Pancreas (tissue), 10 donors: Measurements from ENCODE around the gene GALNT7. TPM values are rescaled to one million over a fixed set of nuclear protein-coding genes. Genes with fewer than 3 reads are reported as not detected.

Experiments used
- ATAC-seq, 4 donors: fragments of 200-7000 bp; cut with Tn5 transposase; one replicate each; pipeline versions ENCODE4 v1.8.0 to v1.9.1; 2020; ENCODE audit warnings: mild to moderate bottlenecking in 4 of 4, moderate library complexity in 4 of 4
- DNase-seq, 6 donors: peaks; one replicate each; pipeline ENCODE4 v3.0.0-alpha.2; 2020
- FAIRE-seq: peaks from 2 replicates; lab custom pipeline; 2012; peaks lifted over from hg19 to GRCh38; lab: Jason Lieb, UNC
- H3K27ac ChIP-seq, 4 donors: fragments of 200-600 bp; sonication (generic); 1 replicate in 3 of 4; 2 replicates in 1 of 4; pipeline versions ENCODE4 v1.5.0 to v1.8.0; 2020
- H3K27me3 ChIP-seq, 4 donors: fragments of 200-600 bp; one replicate each; pipeline ENCODE4 v1.8.0; 2021
- H3K36me3 ChIP-seq, 3 donors: fragments of 200-600 bp; sonication (generic) in 1 of 3; one replicate each; pipeline versions ENCODE4 v1.5.0 to v1.8.0; 2020 to 2021
- H3K4me1 ChIP-seq, 3 donors: fragments of 200-600 bp; one replicate each; pipeline ENCODE4 v1.8.0; 2021
- H3K4me3 ChIP-seq, 4 donors: fragments of 200-600 bp; sonication (generic) in 2 of 4; one replicate each; pipeline versions ENCODE4 v1.5.0 to v1.8.0; 2020 to 2021
- H3K9me3 ChIP-seq, 4 donors: fragments of 200-600 bp; one replicate each; pipeline ENCODE4 v1.8.0; 2021
- CTCF ChIP-seq, 4 donors: fragments of 200-600 bp; sonication (generic) in 3 of 4; IDR thresholded peaks; one replicate each; pipeline versions ENCODE4 v1.5.0 to v1.8.0; 2021; ENCODE audit warnings: antibody characterized with exemption in 4 of 4
- WGBS, 2 donors: extraction: QIAGEN DNeasy Blood & Tissue Kit; methylation state at CpG; one replicate each; pipeline ENCODE4 v1.1.7; 2013; 5-methylcytosine and 5-hydroxymethylcytosine counted together
- intact Hi-C, 3 donors: fragments of 100-400 bp; cut with DNase I; formaldehyde crosslinking; loops; one replicate each; pipeline versions ENCODE4 v1.11.1 to v1.14.2; 2022
- polyA plus RNA-seq, 2 donors: library from polyadenylated mRNA; stranded (reverse); fragments of 200-250 nt; gene quantifications; one replicate each; pipeline ENCODE4 v1.2.3, GENCODE V29; 2013
- total RNA-seq, 6 donors: library from RNA; stranded (reverse); fragmentation: NEBNext Ultra II Directional in 4 of 6; extraction: Animal tissue kit (Norgen Biotek cat#: 25700) in 4 of 6; gene quantifications; one replicate each; pipeline versions ENCODE4 v1.2.1 to v1.2.4, GENCODE V29; 2021 to 2023
- donor health status: healthy with polysubstance abuse.
- donor health status: DM: no; HTN: no; CAD: no; lungs with moderate emphysema.
- donor health status: DM: no; HTN: no; CAD: no.
- donor health status: control.
- donor health status: control.
- donor health status: Bipolar disorder and iron deficiency.
- donor health status: DM: yes; HTN: yes; CAD: no.
- donor health status: DM: no; HTN: no; CAD: no.
- donor health status: DM: no; HTN: no; CAD: no.
- donor health status: DM: yes; HTN: yes; CAD: no.

Gene GALNT7
- total and polyA plus RNA-seq, 8 donors, result 5.7 to 31.2 (median 23.0) TPM

- no peak for ATAC-seq
- Histone ChIP-seq H3K4me1 (peaks cover 0 to 13% (median 9%) of the 10 kb centered on the region in 3 donors), H3K4me3 (no peak overlapping the region), H3K27me3 (no peaks in the 10 kb centered on the region), H3K27ac (no peak overlapping the region), H3K36me3 (no peaks in the 10 kb centered on the region), H3K9me3 (no peaks in the 10 kb centered on the region)
- intact Hi-C loops, result no loop called here
- no peak for FAIRE-seq
- DNase-seq, result no peak
- TF ChIP-seq CTCF (IDR thresholded peaks at IDR 0.05), result no peak
- WGBS, 2 donors, result 97 to 99% methylated on average over 4 of the region's 4 CpGs
These were observed 106.1 kb downstream of the GALNT7 start for GRCh38 chr4:173274744-173275143.

- FAIRE-seq, result no peak
- intact Hi-C loops, result no loop called here
These were observed 106.5 kb downstream of the GALNT7 start for GRCh38 chr4:173275150-173275549.

GRCh38 chr4:173277340-173277739 lies 108.7 kb downstream of the GALNT7 start:
- FAIRE-seq, result no peak
- WGBS, 2 donors, result 76 to 83% methylated on average over 2 of the region's 2 CpGs

More at GRCh38 chr4:173275150-173275549, 106.5 kb downstream of the GALNT7 start:
- H3K27me3 ChIP-seq, result no peaks in the 10 kb centered on the region
- TF ChIP-seq CTCF (IDR thresholded peaks at IDR 0.05), result no peak
- WGBS, 2 donors, result 91 to 93% methylated on average over 7 of the region's 7 CpGs
- peaks cover 0 to 13% (median 9%) of the 10 kb centered on the region in 3 donors for H3K4me1 ChIP-seq
- no peak for DNase-seq
- H3K36me3 ChIP-seq, result no peaks in the 10 kb centered on the region
- no peaks in the 10 kb centered on the region for H3K9me3 ChIP-seq
- no peak overlapping the region for H3K27ac ChIP-seq
- no peak for ATAC-seq
- H3K4me3 ChIP-seq, result no peak overlapping the region

GRCh38 chr4:173280998-173281397 lies 112.4 kb downstream of the GALNT7 start:
- TF ChIP-seq CTCF (IDR thresholded peaks at IDR 0.05), result no peak
- Histone ChIP-seq H3K27ac (no peak overlapping the region), H3K4me1 (no peaks in the 10 kb centered on the region), H3K27me3 (no peaks in the 10 kb centered on the region), H3K4me3 (no peak overlapping the region), H3K36me3 (no peaks in the 10 kb centered on the region), H3K9me3 (peaks cover 0 to 4% (median 0%) of the 10 kb centered on the region in 4 donors)
- 90% methylated on average over 4 of the region's 4 CpGs for WGBS, 2 donors
- ATAC-seq (no peak), DNase-seq (no peak), FAIRE-seq (no peak)
- intact Hi-C loops, result no loop called here

More at GRCh38 chr4:173277340-173277739, 108.7 kb downstream of the GALNT7 start:
- no peak for ATAC-seq
- Histone ChIP-seq H3K27me3 (no peaks in the 10 kb centered on the region), H3K9me3 (no peaks in the 10 kb centered on the region), H3K4me1 (no peaks in the 10 kb centered on the region), H3K36me3 (no peaks in the 10 kb centered on the region), H3K27ac (no peak overlapping the region), H3K4me3 (no peak overlapping the region)
- intact Hi-C loops, result no loop called here
- TF ChIP-seq CTCF (IDR thresholded peaks at IDR 0.05), result no peak
- no peak for DNase-seq

GRCh38 chr4:173281406-173282255 lies 113.0 kb downstream of the GALNT7 start:
- TF ChIP-seq CTCF (IDR thresholded peaks at IDR 0.05), result no peak
- intact Hi-C loops, result no loop called here
- Histone ChIP-seq H3K4me1 (no peaks in the 10 kb centered on the region), H3K9me3 (peaks cover 0 to 4% (median 0%) of the 10 kb centered on the region in 4 donors), H3K4me3 (no peak overlapping the region), H3K36me3 (no peaks in the 10 kb centered on the region), H3K27me3 (no peaks in the 10 kb centered on the region), H3K27ac (no peak overlapping the region)
- no peak for FAIRE-seq
- DNase-seq, result peak in 1 of 6 donors; percentile 10
- no peak for ATAC-seq
- WGBS, 2 donors, result 89% methylated on average over 14 of the region's 14 CpGs
